DMS53 treated with DMSO at 0.1 percent for 48 hours (cell line): ENCODE data around the gene TRIM54.
"Not testable (repeated sequence)": the region's sequence is repeated elsewhere in the genome, so short reads cannot be mapped to it uniquely, and the experiment has no call there.

ENCODE experiments used
- DNase-seq: peaks from one replicate; lab custom pipeline; 2025; ENCODE audit not compliant: unreplicated experiment; lab: John Stamatoyannopoulos, UW

TRIM54 gene

DNA sequence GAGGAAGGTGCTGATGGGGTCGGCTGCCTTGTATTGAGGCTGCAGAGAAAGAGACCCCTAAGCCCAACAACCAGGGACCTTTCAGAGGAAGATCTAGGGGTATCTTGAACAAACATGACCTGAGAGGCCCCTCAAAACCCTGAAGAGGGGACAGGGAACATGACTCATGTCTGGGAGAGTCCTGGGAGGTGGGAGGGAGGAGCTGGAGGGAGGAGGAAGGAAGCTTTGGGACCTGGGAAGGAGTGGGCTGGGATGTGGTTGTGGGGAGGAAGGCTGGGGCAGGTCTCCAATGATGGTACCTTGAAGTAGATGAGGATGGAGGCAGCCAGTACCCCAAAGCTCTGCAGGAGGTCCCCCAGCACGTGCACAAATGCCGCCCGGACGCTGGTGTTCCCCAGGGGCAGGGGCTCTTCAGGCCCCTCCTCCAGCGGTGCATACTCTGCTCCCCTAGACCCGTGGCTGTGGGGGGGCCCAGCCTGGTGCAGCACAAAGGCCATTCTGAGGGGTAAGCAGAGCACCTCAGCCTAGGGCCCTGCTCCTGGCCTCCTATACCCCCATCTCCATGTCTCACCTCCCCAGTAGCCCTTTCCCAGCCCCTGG lies 25.3 kb upstream of the TRIM54 start:
- DNase-seq = no peak

- DNase-seq = no peak
Measured at GRCh38 chr2:27258051-27258450, 24.2 kb upstream of the TRIM54 start.

DNA sequence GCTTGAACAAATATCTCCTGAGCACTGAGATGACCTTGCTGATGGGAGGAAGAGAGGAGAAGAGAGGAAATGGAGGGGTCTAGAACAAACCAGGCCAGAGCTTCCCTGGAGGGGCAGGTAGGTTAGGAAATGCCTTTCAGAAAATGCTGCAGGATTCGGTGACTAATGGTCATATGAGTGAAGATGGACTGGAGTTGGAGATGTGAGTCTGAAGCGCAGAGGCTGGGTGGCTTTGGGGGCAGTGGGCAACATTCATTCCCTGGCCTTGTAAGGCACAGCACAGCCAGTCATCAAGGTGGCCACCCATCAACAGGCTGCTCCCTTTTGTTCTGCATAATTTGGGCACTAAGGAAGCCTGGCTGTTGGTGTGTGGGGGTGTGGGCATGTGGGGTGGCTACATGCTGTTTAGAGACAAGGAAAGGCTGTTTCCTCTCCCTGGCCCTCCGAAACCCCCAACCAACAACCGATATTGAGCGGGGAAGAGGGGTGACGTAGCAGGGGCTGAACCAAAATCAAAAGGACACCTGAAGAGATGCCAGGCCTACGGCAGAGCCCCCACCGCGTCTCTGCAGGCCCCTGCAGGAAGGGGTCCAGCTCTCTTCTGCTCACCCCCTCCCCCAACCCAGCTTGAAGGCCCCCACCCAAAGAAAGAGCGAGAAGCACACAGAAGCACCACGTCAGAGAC lies 20.8 kb upstream of the TRIM54 start:
- DNase-seq = no peak

- no peak for DNase-seq
Measured at GRCh38 chr2:27261926-27262298, 20.3 kb upstream of the TRIM54 start.

DNA sequence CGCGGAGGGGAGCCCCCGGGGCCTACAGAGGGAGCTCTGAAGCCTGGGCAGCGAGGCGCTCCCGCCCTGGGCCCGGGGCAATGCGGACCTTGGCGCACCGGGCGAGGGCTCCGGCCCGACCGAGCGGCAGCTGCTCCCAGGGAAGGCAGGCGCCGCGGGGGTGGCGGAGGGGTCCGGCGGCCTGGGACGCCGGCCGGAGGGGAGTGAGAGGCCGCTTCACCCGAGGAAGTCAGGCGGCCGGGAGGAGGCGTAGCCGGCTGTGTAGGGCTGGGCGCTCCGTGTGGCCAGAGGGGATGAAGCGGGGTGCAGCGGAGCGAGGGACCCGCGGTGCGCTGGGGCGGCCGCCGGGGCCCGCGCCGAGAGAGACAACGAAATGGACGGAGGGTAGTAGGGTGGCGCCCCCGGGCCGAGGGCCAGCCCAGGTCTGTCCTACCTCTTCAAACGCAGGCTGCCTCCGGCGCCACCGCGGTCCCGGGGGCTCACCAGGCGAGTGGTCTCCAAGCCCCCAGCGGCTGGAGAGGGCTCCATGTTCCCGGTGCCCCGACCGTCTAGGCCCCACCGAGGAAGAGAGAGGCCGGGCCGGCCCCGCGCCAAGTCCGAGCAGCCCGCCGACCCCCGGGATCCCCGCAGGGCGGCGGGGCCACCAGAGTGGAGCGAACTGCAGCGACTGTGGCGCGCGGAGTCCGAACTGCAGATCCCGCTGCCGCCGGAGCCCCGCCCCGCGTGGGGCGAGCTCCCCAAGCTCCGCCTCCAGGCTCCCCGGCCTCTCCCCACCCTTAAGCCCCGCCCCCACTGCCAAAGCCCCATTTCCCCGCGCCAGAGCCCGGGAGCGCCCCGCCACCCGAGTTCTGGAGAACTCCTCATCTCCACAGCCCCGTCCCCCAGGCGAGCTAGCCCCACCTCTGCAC lies 19.6 kb upstream of the TRIM54 start, which contains the start of gene SLC30A3:
TSS of gene SLC30A3 (minus strand) at position 669 of the 908 bp plus-strand sequence. CDS start at position 528, 141 bp downstream.
- no peak for DNase-seq

GRCh38 chr2:27263287-27264252 lies 18.7 kb upstream of the TRIM54 start:
- DNase-seq = no peak

- DNase-seq = no peak
Measured at GRCh38 chr2:27264253-27264752, 17.9 kb upstream of the TRIM54 start.

DNA sequence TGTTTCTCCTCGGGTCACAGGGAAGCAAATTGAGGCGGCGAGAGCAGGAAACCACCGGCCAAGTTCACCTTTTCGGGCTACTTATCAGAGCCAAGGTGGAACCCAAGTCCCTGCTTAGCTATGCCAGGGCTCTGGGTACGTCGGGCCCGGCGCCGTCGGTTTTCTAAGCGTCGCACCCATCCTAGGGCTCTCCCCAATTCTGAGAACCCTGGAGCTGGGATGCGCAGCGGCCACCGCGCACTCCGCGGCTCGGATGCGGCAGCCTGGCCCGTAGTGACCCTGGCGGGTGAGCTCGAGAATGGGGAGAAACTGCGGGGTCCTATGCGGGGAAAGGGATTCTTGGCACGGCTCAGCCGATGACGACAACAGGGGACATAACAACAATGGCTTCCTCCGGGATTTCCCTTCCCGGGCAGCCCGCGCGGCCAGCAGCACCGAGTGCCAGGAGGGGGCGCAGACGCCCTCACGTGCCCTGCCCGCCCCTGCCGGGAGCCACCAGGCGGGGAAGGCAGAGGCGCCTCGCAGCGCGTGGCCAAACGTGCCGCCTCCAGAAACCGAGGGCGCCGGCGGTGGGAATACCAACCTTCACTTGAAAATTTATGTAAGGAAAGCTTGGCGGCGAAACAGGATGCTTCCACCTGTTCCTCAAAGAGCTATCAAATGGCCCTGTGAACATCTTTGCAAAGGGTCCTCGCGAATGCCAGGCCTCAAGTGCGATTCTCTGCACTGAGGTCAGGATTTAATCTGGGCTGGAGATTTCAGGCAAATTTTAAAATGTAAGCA lies 17.3 kb upstream of the TRIM54 start:
- DNase-seq = peak; percentile 9

DNA sequence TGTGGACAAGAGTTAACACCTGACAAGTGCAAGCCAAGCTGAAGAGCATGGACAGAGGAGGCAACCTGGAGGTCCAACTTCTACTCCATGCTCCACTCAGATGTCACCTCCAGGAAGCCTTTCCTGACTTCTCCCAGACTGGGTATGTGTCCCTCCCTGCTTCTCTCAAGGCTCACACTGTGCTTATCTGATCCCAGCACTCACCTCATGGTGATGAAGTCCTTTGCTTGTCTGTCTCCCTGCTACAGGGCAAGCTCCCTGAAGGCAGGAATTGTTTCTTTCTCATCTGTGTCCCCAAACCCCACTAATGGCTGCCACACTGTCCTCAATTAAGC lies 16.7 kb upstream of the TRIM54 start:
- no peak for DNase-seq

DNA sequence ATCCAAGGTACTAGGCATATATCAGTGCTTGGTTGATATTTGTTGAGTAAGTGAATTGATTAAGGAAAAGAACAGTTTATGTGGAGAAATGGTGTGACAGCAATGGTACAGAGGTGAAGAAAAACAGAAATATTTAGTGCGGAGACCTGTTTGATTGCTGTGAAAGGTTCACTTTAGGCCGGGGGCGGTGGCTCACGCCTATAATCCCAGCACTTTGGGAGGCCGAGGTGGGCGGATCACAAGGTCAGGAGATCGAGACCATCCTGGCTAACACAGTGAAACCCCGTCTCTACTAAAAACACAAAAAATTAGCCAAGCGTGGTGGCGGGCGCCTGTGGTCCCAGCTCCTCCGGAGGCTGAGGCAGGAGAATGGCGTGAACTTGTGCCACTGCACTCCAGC lies 13.9 kb upstream of the TRIM54 start:
- not testable (repeated sequence) for DNase-seq

DNA sequence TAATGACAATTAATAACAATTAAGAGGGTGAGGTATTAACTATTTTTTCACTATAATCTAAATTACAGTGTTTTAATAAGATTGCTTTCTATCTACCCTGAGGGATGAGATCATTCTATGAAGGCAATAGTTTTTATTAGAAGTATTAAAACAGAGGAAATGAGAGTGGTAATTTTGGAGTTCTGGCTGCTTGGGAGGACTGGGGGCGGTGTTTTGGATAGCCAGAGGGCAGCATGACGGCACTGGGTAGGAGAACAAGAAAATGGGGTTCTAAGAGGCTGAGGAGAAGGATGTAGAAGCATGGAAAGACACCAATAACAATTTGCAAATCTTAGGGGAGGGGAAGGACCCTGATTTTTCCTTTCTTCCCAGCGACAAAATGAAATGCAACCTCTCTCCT lies 12.1 kb upstream of the TRIM54 start:
- no peak for DNase-seq

DNA sequence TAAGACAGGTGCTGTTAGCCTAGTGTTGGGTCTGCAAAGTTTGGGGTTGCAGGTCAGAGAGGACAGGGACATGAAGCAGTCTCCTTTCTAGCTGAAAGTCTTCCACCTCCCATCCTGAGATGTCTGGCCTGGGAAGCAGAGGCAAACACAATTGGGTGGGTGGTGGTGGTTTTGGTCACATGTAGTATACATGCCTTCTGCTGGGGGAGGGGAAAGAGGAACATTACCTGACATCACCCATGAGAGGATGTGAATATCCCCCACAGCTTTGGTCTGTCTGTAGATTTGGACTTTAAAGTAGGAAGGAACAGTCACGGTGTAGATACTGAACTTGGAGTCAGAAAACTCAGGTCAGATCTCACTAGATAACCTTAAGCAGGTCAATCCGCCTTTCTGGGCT lies 11.6 kb upstream of the TRIM54 start:
- DNase-seq = no peak

DNA sequence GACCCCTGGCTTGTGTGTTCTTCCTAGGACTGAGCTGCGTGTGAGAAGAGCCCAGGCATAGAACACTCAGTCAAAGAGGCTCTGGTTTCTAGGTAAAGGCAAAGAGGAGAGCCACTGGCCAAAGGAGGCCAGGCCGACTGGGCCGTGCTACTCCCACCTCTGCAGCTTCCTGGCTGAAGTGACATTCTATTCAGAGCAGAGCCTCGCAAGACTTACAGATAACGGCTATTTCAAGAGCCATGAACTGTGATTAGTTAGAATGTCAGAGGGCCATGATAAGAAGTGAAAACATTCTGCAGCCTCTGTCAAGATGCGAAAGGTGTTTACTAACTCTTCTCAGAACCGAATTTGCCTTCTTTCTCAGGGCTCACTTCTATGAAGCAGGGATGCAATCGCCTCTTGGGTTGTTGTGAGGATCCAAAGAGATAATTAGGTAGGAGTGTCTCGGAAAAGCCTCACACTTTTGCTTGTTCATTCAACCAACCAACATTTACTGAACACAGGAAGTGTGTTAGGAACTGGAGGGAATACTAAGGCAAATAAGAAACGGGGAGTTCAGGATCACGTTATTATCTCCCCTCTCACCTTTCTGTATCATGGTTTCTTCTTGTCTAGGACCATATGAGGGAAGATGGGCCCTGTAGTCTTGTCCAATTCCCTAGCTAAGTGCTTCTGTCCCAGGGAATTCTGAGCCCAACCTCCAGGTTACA lies 10.4 kb upstream of the TRIM54 start:
- DNase-seq = no peak

DNA sequence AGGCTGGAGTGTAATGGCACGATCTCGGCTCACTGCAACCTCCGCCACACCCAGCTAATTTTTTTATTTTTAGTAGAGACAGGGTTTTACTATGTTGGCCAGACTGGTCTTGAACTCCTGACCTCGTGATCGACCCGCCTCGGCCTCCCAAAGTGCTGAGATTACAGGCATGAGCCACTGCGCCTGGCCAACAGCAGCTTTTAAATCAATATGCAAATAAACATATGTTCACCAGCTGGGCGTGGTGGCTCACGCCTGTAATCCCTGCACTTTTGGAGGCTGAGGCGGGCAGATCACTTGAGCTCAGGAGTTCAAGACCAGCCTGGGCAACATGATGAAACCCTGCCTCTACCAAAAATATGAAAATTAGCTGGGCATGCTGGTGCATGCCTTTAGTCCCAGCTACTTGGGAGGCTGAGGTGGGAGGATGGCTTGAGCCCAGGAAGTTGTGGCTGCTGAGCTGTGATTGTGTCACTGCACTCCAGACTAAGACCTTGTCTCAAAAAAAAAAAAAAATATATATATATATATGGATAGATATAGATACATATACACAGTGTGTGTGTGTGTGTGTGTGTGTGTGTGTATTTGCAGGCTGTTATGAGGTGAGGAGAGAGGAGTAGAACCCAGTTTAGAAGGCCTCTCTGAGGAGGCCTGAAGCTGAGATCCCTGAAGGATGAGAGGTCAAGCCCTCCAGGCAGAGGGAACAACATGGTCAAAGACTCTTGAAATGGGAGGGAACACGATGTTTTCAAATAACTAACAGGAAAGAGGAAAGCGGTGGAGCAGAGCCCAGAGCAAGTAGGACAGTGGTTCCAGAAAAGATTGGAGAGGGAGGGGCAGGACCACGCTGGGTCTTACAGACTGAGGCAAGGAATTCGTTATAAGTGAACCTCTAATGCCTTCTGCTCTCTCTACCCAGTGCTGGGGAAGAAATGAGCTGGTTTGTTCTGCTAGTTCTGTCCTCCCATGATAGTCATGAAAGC lies 9.4 kb upstream of the TRIM54 start:
- not testable (repeated sequence) for DNase-seq

DNA sequence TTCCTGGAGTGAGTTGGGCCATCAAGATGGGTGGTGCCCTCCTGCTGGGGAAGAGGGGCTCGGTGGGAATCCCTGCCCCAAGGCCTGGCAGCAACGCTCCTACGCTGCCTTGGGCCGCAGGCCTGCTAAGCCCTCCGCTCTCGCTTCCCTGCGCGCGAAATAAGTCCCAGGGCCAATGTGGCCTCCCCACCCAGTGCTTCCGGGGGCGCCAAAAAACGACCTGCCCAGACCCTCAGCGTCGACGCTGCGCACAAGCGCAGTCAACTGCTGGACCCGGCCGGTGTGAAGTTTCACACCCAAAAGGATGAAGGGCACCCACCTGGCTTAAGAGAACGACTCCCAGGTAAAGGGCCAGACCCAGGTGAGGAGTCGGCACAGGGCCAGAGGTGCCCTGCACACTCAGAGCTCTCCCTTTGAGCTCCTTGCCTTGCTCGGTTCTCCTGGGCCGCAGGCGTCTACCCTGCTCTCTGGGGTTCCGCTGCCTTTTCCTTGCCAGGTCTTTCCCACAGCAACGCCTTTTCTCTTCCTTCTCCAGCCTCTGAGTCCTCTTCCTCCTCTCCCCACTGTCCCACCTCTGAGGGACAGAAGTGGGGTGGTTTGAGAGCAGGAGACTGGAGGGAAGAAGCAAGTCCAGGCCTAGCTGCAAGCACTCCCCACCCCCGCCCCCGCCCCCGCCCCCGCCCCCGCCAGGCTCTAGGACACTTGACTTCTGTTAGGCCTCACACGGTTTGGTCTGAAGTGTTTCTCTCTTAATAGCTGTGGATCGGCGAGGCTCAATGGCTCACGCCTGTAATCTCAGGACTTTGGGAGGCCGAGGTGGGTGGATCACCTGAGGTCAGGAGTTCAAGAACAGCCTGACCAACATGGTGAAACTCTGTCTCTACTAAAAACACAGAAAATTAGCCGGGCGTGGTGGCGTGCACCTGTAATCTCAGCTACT lies 6.7 kb upstream of the TRIM54 start, which contains the start of gene DNAJC5G:
TSS of gene DNAJC5G (plus strand) at position 223 of the 940 bp plus-strand sequence. CDS start 1,296 bp downstream, outside the sequence.
- no peak for DNase-seq

DNA sequence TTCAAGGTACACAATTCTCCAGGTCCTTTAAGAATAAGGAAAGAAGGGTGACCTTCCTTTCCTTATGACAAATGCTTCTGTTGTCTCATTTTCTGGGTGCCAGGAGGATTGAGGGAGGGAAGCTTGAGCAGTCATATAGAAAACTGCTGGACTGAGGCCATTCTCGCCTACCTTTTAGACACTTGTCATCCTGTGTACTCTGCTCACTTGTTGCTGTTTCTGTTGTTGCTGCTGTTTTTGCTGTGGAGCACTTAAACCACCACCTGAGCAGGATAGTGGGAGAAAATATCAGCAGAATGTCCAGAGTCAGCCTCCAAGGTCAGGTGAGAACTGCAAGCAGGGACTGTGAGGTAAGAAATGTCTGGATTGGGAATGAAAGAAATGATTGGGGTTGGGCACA lies 4.2 kb upstream of the TRIM54 start:
- DNase-seq = no peak

DNA sequence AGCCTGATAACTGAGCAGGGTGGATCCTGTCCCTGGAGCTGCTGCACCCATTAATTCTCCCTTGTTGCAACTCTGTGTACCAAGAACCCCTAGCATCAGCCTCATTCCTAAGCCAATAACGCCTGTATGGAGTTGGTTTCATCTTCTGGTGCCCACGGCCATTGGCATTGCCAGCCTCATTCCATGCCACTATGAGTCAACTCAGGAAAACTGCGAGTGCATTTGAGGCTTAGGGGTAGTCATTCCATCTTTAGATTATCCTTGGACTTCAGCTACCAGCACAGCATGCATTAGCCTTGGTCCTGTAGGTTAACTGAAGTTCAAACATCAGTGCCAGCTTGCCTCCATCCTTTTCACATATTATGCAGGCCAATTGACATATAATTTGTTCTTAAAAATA lies 1.4 kb upstream of the TRIM54 start:
- DNase-seq = no peak
